Hepatocyte (in vitro differentiated cells): ENCODE measurements around the gene AGRP. TPM values are rescaled to one million over a fixed set of nuclear protein-coding genes. Genes with fewer than 3 reads are reported as not detected.

Experiments used
- DNase-seq: peaks from one replicate; pipeline ENCODE4 v3.0.0-alpha.2; 2016; ENCODE audit warnings: low spot score
- H2AFZ ChIP-seq: fragments of 200-600 bp; sonication (generic); 2 replicates; pipeline ENCODE4 v1.6.0; 2016; ENCODE audit warnings: antibody characterized with exemption, mild to moderate bottlenecking
- H3K27ac ChIP-seq: fragments of 200-600 bp; sonication (generic); 2 replicates; pipeline ENCODE4 v1.5.1; 2016; ENCODE audit warnings: mild to moderate bottlenecking
- H3K27me3 ChIP-seq: fragments of 200-600 bp; sonication (generic); 2 replicates; pipeline ENCODE4 v1.6.1; 2016
- H3K36me3 ChIP-seq: fragments of 200-600 bp; sonication (generic); replicated peaks from 2 replicates; pipeline ENCODE4 v1.5.1; 2016; ENCODE audit warnings: low read depth; ENCODE audit not compliant: insufficient read depth
- H3K4me1 ChIP-seq: fragments of 200-600 bp; sonication (generic); 2 replicates; pipeline ENCODE4 v1.5.1; 2016; ENCODE audit warnings: mild to moderate bottlenecking, moderate library complexity; ENCODE audit not compliant: insufficient read depth
- H3K4me2 ChIP-seq: fragments of 200-600 bp; sonication (generic); 2 replicates; pipeline ENCODE4 v1.6.0; 2016
- H3K4me3 ChIP-seq: fragments of 200-600 bp; sonication (generic); 2 replicates; pipeline ENCODE4 v1.5.1; 2016; ENCODE audit warnings: mild to moderate bottlenecking
- H3K79me2 ChIP-seq: fragments of 200-600 bp; sonication (generic); 2 replicates; pipeline ENCODE4 v1.6.0; 2017; ENCODE audit warnings: mild to moderate bottlenecking
- H3K9me2 ChIP-seq: fragments of 200-600 bp; sonication (generic); replicated peaks from 2 replicates; pipeline ENCODE4 v1.6.0; 2017; ENCODE audit warnings: mild to moderate bottlenecking; ENCODE audit not compliant: insufficient read depth
- H3K9me3 ChIP-seq: fragments of 200-600 bp; sonication (generic); 2 replicates; pipeline ENCODE4 v1.5.1; 2016; ENCODE audit warnings: low read depth, mild to moderate bottlenecking
- H4K20me1 ChIP-seq: fragments of 200-600 bp; sonication (generic); 2 replicates; pipeline ENCODE4 v1.6.0; 2016; ENCODE audit warnings: mild to moderate bottlenecking; ENCODE audit not compliant: insufficient read depth, poor library complexity, severe bottlenecking
- CTCF ChIP-seq: fragments of 200-600 bp; sonication (generic); IDR thresholded peaks from 2 replicates; pipeline ENCODE4 v1.5.1; 2016; ENCODE audit warnings: antibody characterized with exemption, mild to moderate bottlenecking; ENCODE audit not compliant: poor library complexity
- EZH2 ChIP-seq: fragments of 200-600 bp; sonication (generic); IDR thresholded peaks from 2 replicates; pipeline ENCODE4 v1.6.1; 2016; ENCODE audit warnings: antibody characterized with exemption, mild to moderate bottlenecking, borderline replicate concordance
- EZH2phosphoT487 ChIP-seq: fragments of 200-600 bp; sonication (generic); IDR thresholded peaks from one replicate; pipeline ENCODE4 v1.6.1; 2018; ENCODE audit warnings: antibody characterized with exemption, mild to moderate bottlenecking, low read depth, moderate library complexity; ENCODE audit not compliant: unreplicated experiment, severe bottlenecking
- WGBS: methylation state at CpG from one replicate; pipeline ENCODE4 v1.1.6; 2016; ENCODE audit warnings: low lambda C conversion rate; ENCODE audit errors: missing lambda C conversion rate; 5-methylcytosine and 5-hydroxymethylcytosine counted together
- polyA plus RNA-seq: library from polyadenylated mRNA; unstranded; fragments of >200 nt; fragmentation: Nextera tagmentation; extraction: Ambion mirVana; gene quantifications from 2 replicates; pipeline ENCODE4 v1.2.1, GENCODE V29; 2016
- total RNA-seq: library from RNA; depleted of rRNA; stranded (reverse); fragments of >200 nt; gene quantifications from 2 replicates; pipeline ENCODE4 v1.2.3, GENCODE V29; 2014

The AGRP gene
- total and polyA plus RNA-seq, 2 experiments from 2014 or later = 0.93 to 1.9 TPM

GRCh38 chr16:67519242-67519641 is 35.9 kb upstream of the AGRP start:
- no peak overlapping the region for H3K4me3 ChIP-seq
- H3K9me3 ChIP-seq = no peaks in the 10 kb centered on the region
- no peak overlapping the region for H2AFZ ChIP-seq
- no peaks in the 10 kb centered on the region for H4K20me1 ChIP-seq
- H3K79me2 ChIP-seq = no peaks in the 10 kb centered on the region
- H3K36me3 ChIP-seq = no peaks in the 10 kb centered on the region
- H3K4me1 ChIP-seq = peaks cover 4% of the 10 kb centered on the region
- TF ChIP-seq CTCF = no peak
- WGBS = 88% methylated on average over 4 of the region's 4 CpGs
- no peaks in the 10 kb centered on the region for H3K27me3 ChIP-seq
- no peak for DNase-seq
- no peak overlapping the region for H3K4me2 ChIP-seq
- no peak overlapping the region for H3K27ac ChIP-seq
- H3K9me2 ChIP-seq = no peaks in the 10 kb centered on the region

- Histone ChIP-seq H2AFZ (no peak overlapping the region), H3K36me3 (no peaks in the 10 kb centered on the region), H3K9me3 (no peaks in the 10 kb centered on the region), H3K27ac (no peak overlapping the region), H3K79me2 (no peaks in the 10 kb centered on the region), H3K4me3 (no peak overlapping the region), H4K20me1 (no peaks in the 10 kb centered on the region), H3K27me3 (no peaks in the 10 kb centered on the region), H3K4me1 (peaks cover 4% of the 10 kb centered on the region), H3K9me2 (no peaks in the 10 kb centered on the region), H3K4me2 (no peak overlapping the region)
- 93% methylated on average over 8 of the region's 8 CpGs for WGBS
- DNase-seq = no peak
- TF ChIP-seq EZH2 = no peak
- no peak for TF ChIP-seq CTCF
- TF ChIP-seq EZH2phosphoT487 = no peak
Measured at GRCh38 chr16:67518676-67519075, 35.3 kb upstream of the AGRP start.

GRCh38 chr16:67517661-67518423 is 34.5 kb upstream of the AGRP start:
- Histone ChIP-seq H3K79me2 (no peaks in the 10 kb centered on the region), H3K9me3 (no peaks in the 10 kb centered on the region), H3K27me3 (no peaks in the 10 kb centered on the region), H3K4me3 (no peak overlapping the region), H3K27ac (no peak overlapping the region), H3K9me2 (no peaks in the 10 kb centered on the region), H3K36me3 (no peaks in the 10 kb centered on the region), H3K4me2 (no peak overlapping the region), H2AFZ (no peak overlapping the region), H3K4me1 (peaks cover 4% of the 10 kb centered on the region), H4K20me1 (no peaks in the 10 kb centered on the region)
- no peak for TF ChIP-seq CTCF
- DNase-seq = no peak
- WGBS = 67% methylated on average over 11 of the region's 11 CpGs

- no peak overlapping the region for H3K4me3 ChIP-seq
- no peaks in the 10 kb centered on the region for H3K27me3 ChIP-seq
- H3K27ac ChIP-seq = no peak overlapping the region
- TF ChIP-seq EZH2 (no peak), CTCF (no peak)
- H4K20me1 ChIP-seq = no peaks in the 10 kb centered on the region
- H3K9me3 ChIP-seq = no peaks in the 10 kb centered on the region
- H3K4me1 ChIP-seq = peaks cover 4% of the 10 kb centered on the region
- H3K9me2 ChIP-seq = no peaks in the 10 kb centered on the region
- no peaks in the 10 kb centered on the region for H3K36me3 ChIP-seq
- DNase-seq = no peak
- no peak overlapping the region for H3K4me2 ChIP-seq
- no peaks in the 10 kb centered on the region for H3K79me2 ChIP-seq
- WGBS = 86% methylated on average over 3 of the region's 3 CpGs
- no peak overlapping the region for H2AFZ ChIP-seq
Measured at GRCh38 chr16:67517155-67517445, 33.8 kb upstream of the AGRP start.
